ENCODE measurements around the gene SCG3.

Gene SCG3

GRCh38 chr15:51677452-51677851 lies 3.9 kb upstream of the SCG3 start:
- Histone ChIP-seq H3K4me2 (ENCODE audit: low read length) (no peak overlapping the region), H3K9ac (ENCODE audit: low read length) (no peak overlapping the region), H3K36me3 (ENCODE audit: insufficient read depth, low read length) (no peaks in the 10 kb centered on the region), H3K27ac (ENCODE audit: low read depth, low read length, poor library complexity, severe bottlenecking) (no peak overlapping the region), H3K4me1 (ENCODE audit: insufficient read depth, low read length, severe bottlenecking) (no peaks in the 10 kb centered on the region), H3K9me2 (ENCODE audit: low read depth, low read length) (no peaks in the 10 kb centered on the region), H3K79me2 (ENCODE audit: insufficient read depth, low read length) (no peaks in the 10 kb centered on the region), H3K9me3 (ENCODE audit: low read length) (no peaks in the 10 kb centered on the region), H3K27me3 (ENCODE audit: insufficient read depth, low read length) (no peaks in the 10 kb centered on the region), H2AFZ (ENCODE audit: low read length) (no peak overlapping the region), H3K4me3 (ENCODE audit: low read depth, low read length, poor library complexity, severe bottlenecking) (no peak overlapping the region), H4K20me1 (ENCODE audit: insufficient read depth, low read length) (no peaks in the 10 kb centered on the region), H3F3A (ENCODE audit: insufficient read depth, low read length) (no peaks in the 10 kb centered on the region)
- TF ChIP-seq EZH2 (IDR thresholded peaks at IDR 0.05; ENCODE audit: borderline replicate concordance, low read length): no peak
- TF ChIP-seq CTCF (IDR thresholded peaks at IDR 0.05; ENCODE audit: low read length): no peak

- H3K4me2 ChIP-seq (ENCODE audit: low read length): no peak overlapping the region
- no peak overlapping the region for H3K9ac ChIP-seq (ENCODE audit: low read length)
- H3F3A ChIP-seq (ENCODE audit: insufficient read depth, low read length): no peaks in the 10 kb centered on the region
- no peaks in the 10 kb centered on the region for H3K9me3 ChIP-seq (ENCODE audit: low read length)
- H3K36me3 ChIP-seq (ENCODE audit: insufficient read depth, low read length): no peaks in the 10 kb centered on the region
- H2AFZ ChIP-seq (ENCODE audit: low read length): no peak overlapping the region
- no peak overlapping the region for H3K27ac ChIP-seq (ENCODE audit: low read depth, low read length, poor library complexity, severe bottlenecking)
- TF ChIP-seq EZH2 (IDR thresholded peaks at IDR 0.05; ENCODE audit: borderline replicate concordance, low read length): no peak
- no peak for TF ChIP-seq CTCF (IDR thresholded peaks at IDR 0.05; ENCODE audit: low read length)
- H3K9me2 ChIP-seq (ENCODE audit: low read depth, low read length): no peaks in the 10 kb centered on the region
- no peaks in the 10 kb centered on the region for H3K27me3 ChIP-seq (ENCODE audit: insufficient read depth, low read length)
- no peaks in the 10 kb centered on the region for H3K79me2 ChIP-seq (ENCODE audit: insufficient read depth, low read length)
- no peaks in the 10 kb centered on the region for H3K4me1 ChIP-seq (ENCODE audit: insufficient read depth, low read length, severe bottlenecking)
- no peaks in the 10 kb centered on the region for H4K20me1 ChIP-seq (ENCODE audit: insufficient read depth, low read length)
- no peak overlapping the region for H3K4me3 ChIP-seq (ENCODE audit: low read depth, low read length, poor library complexity, severe bottlenecking)
Observed at GRCh38 chr15:51678096-51678495, 3.2 kb upstream of the SCG3 start.

DNA sequence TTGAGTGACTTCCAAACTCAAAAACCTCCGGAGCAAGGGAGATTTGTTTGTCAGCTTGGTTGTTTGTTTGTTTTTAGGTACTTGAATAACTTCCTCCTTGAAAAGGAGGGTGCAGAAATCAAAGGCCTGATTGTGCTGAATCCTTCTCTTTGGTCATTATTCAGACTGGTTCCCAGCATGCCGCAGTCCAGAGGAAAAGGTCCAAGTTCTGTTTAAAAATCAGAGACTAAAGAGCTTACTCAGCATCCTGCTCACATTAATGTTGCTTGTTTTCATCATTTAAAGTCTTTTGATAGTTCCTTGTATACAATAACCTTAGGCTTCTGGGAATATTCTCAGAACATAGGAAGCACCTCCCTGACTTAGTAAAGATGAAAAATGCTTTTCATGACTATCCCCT lies 982 bp upstream of the SCG3 start:
- Histone ChIP-seq H3K36me3 (ENCODE audit: insufficient read depth, low read length) (no peaks in the 10 kb centered on the region), H4K20me1 (ENCODE audit: insufficient read depth, low read length) (no peaks in the 10 kb centered on the region), H3K27me3 (ENCODE audit: insufficient read depth, low read length) (no peaks in the 10 kb centered on the region), H3K4me3 (ENCODE audit: low read depth, low read length, poor library complexity, severe bottlenecking) (no peak overlapping the region), H3F3A (ENCODE audit: insufficient read depth, low read length) (no peaks in the 10 kb centered on the region), H3K4me2 (ENCODE audit: low read length) (no peak overlapping the region), H3K9ac (ENCODE audit: low read length) (no peak overlapping the region), H3K79me2 (ENCODE audit: insufficient read depth, low read length) (no peaks in the 10 kb centered on the region), H3K27ac (ENCODE audit: low read depth, low read length, poor library complexity, severe bottlenecking) (no peak overlapping the region), H3K9me3 (ENCODE audit: low read length) (no peaks in the 10 kb centered on the region), H2AFZ (ENCODE audit: low read length) (no peak overlapping the region), H3K4me1 (ENCODE audit: insufficient read depth, low read length, severe bottlenecking) (no peaks in the 10 kb centered on the region), H3K9me2 (ENCODE audit: low read depth, low read length) (no peaks in the 10 kb centered on the region)
- TF ChIP-seq CTCF (IDR thresholded peaks at IDR 0.05; ENCODE audit: low read length): no peak
- no peak for TF ChIP-seq EZH2 (IDR thresholded peaks at IDR 0.05; ENCODE audit: borderline replicate concordance, low read length)
